Transverse colon (tissue), 3 donors: ENCODE measurements around the gene PPP1R9B.

Experiments
- CTCF ChIP-seq, 5 experiments: fragments of 200-600 bp in 3 of 5; fragments of 450-650 bp in 2 of 5; sonication (generic) in 3 of 5; IDR thresholded peaks; 1 replicate in 2 of 5; 2 replicates in 3 of 5; pipeline ENCODE4 v1.5.1; 2016 to 2017; ENCODE audit warnings: antibody characterized with exemption in 5 of 5, inconsistent platforms in 3 of 5, mild to moderate bottlenecking in 2 of 5, moderate library complexity in 1 of 5
- POLR2A ChIP-seq: fragments of 450-650 bp; IDR thresholded peaks from one replicate; pipeline ENCODE4 v1.6.1; 2016; ENCODE audit warnings: antibody characterized with exemption, mild to moderate bottlenecking, moderate library complexity

GRCh38 chr17:50183421-50183994 is 33.0 kb upstream of the PPP1R9B start:
- no peak for TF ChIP-seq CTCF (IDR thresholded peaks at IDR 0.05)
- no peak for TF ChIP-seq POLR2A
